Esophagus muscularis mucosa (tissue), 3 donors: Measurements from ENCODE around the gene MRPL47.

Experiments
- POLR2A ChIP-seq: fragments of 450-650 bp; IDR thresholded peaks from one replicate; pipeline ENCODE4 v1.6.1; 2017; ENCODE audit warnings: antibody characterized with exemption, moderate library complexity, mild to moderate bottlenecking, low read depth
- TF ChIP-seq, protein P1 (sequence below), 3 experiments: fragments of 200-600 bp in 2 of 3; fragments of 450-650 bp in 1 of 3; sonication (generic) in 2 of 3; IDR thresholded peaks; one replicate each; pipeline ENCODE4 v1.5.1; 2017 to 2019; ENCODE audit warnings: antibody characterized with exemption in 3 of 3, mild to moderate bottlenecking in 2 of 3, moderate library complexity in 1 of 3

DNA sequence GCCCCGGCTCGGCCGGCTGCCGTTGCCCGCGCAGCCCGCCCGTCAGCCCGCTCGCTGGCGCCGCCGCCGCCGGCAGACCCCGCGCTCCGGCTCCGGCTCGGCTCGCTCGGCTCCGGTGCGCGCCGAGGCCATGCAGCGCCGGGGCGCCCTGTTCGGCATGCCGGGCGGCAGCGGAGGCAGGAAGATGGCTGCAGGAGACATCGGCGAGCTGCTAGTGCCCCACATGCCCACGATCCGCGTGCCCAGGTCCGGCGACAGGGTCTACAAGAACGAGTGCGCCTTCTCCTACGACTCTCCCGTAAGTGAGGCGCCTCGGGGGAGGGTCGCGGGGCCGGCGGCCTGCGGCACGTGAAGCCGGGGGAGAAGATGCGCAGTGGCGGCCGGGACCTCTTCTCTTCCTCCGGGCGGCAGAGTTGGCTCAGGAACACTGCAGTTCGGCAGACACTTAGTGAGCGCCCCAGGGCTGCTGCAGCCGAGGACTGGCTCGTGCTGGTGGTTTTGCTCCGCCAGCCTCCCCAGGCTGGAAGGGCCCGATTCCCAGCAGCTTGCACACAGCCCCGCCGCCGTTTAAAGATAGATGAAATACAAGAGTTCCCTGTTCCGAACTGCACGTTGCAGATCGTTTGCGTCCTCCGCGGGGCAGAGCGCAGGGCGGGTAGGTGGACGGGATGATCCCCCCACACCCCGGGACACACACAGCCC lies 48.8 kb upstream of the MRPL47 start:
- no peak for TF ChIP-seq POLR2A
- TF ChIP-seq, protein P1, sequence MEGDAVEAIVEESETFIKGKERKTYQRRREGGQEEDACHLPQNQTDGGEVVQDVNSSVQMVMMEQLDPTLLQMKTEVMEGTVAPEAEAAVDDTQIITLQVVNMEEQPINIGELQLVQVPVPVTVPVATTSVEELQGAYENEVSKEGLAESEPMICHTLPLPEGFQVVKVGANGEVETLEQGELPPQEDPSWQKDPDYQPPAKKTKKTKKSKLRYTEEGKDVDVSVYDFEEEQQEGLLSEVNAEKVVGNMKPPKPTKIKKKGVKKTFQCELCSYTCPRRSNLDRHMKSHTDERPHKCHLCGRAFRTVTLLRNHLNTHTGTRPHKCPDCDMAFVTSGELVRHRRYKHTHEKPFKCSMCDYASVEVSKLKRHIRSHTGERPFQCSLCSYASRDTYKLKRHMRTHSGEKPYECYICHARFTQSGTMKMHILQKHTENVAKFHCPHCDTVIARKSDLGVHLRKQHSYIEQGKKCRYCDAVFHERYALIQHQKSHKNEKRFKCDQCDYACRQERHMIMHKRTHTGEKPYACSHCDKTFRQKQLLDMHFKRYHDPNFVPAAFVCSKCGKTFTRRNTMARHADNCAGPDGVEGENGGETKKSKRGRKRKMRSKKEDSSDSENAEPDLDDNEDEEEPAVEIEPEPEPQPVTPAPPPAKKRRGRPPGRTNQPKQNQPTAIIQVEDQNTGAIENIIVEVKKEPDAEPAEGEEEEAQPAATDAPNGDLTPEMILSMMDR (IDR thresholded peaks at IDR 0.05), result peak in 1 of 3 experiments; percentile 12
